Kidney glomerular epithelial cell (primary cell): ENCODE results near the gene MTERF1.

ENCODE experiments used
- DNase-seq: peaks from one replicate; lab custom pipeline; 2025; lab: John Stamatoyannopoulos, UW

The MTERF1 gene

GRCh38 chr7:91832493-91833045, 47.9 kb downstream of the MTERF1 start:
- no peak for DNase-seq

- DNase-seq = no peak
Observed at GRCh38 chr7:91827169-91827568, 53.3 kb downstream of the MTERF1 start.

- no peak for DNase-seq
Observed at GRCh38 chr7:91826377-91826776, 54.1 kb downstream of the MTERF1 start.

- DNase-seq = no peak
Observed at GRCh38 chr7:91824201-91824600, 56.3 kb downstream of the MTERF1 start.
